22Rv1 (cell line): Measurements from ENCODE around the gene PDE5A.

Experiments
- CTCF ChIP-seq: fragments of 450-650 bp; IDR thresholded peaks from 2 replicates; pipeline ENCODE4 v1.5.1; 2017; ENCODE audit warnings: mild to moderate bottlenecking
- ZFX ChIP-seq: fragments of 450-650 bp; IDR thresholded peaks from 2 replicates; pipeline ENCODE4 v1.6.1; 2017; ENCODE audit warnings: antibody characterized with exemption, borderline replicate concordance

- TF ChIP-seq CTCF, result no peak
- no peak for TF ChIP-seq ZFX
These were observed 42.8 kb downstream of the PDE5A start for GRCh38 chr4:119585771-119586170.
